Lower leg skin (tissue), 4 donors: ENCODE measurements around the gene VGLL3. TPM values are rescaled to one million over a fixed set of nuclear protein-coding genes. Genes with fewer than 3 reads are reported as not detected.

Experiments used
- DNase-seq, 2 donors: peaks; one replicate each; pipeline ENCODE4 v3.0.0-alpha.2; 2019; ENCODE audit warnings: low spot score in 2 of 2
- H3K4me3 ChIP-seq: fragments of 200-600 bp; sonication (generic); 2 replicates; pipeline ENCODE4 v1.5.1; 2017; ENCODE audit warnings: mild to moderate bottlenecking, low read depth; ENCODE audit not compliant: poor library complexity, severe bottlenecking
- POLR2A ChIP-seq, 2 donors: fragments of 450-650 bp; IDR thresholded peaks; one replicate each; pipeline ENCODE4 v1.6.1; 2016 to 2017; ENCODE audit warnings: antibody characterized with exemption in 2 of 2, mild to moderate bottlenecking in 1 of 2, moderate library complexity in 1 of 2
- WGBS, 2 donors: methylation state at CpG; one replicate each; pipeline ENCODE4 v1.1.5; 2018; 5-methylcytosine and 5-hydroxymethylcytosine counted together
- intact Hi-C: fragments of 100-400 bp; cut with DNase I; formaldehyde crosslinking; loops from one replicate; pipeline ENCODE4 v1.15.0; 2023; ENCODE audit warnings: low total_unique reads
- total RNA-seq, 4 donors: library from RNA; depleted of rRNA; stranded (reverse); fragments of >200 nt; gene quantifications; one replicate each; pipeline ENCODE4 v1.1.0, GENCODE V29; 2016
- TF ChIP-seq, protein P1 (sequence below), 3 donors: fragments of 450-650 bp; IDR thresholded peaks; one replicate each; pipeline ENCODE4 v1.5.1; 2016; ENCODE audit warnings: antibody characterized with exemption in 3 of 3, mild to moderate bottlenecking in 3 of 3, moderate library complexity in 2 of 3

The VGLL3 gene
- total RNA-seq, 4 donors from 2014 or later, result 8.0 to 24.7 (median 10.3) TPM

DNA sequence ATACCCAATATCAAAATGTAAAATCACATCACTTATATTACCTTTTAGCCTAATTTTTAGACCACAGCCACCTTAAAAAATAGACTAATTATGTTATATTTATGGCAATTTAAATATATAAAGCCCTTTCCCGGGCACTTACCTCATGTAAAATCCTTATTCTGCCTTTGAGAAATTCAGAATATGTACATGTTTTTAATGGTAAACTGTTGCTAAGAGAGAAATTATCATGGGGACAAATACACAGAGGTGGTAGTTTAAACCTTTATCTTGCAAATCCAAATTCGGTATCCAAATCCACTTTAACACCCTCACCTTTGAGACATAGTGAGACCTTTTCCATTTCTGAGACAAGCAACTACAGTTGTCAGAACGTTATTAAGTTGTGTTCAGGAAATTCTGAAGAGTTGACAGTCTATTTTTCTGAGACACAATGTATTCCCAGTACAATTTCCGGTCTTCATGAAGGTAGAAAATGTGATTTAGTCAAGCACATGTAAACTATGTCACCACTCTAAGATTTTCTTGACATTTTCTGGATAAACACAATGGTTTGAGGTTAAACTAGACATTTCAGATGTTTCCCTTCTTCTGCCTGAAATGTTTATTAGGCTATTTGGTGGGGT is 10.6 kb upstream of the VGLL3 start:
- DNase-seq, result no peak
- intact Hi-C loops, result no loop called here
- no peak for TF ChIP-seq POLR2A (IDR thresholded peaks at IDR 0.05)
- TF ChIP-seq, protein P1, sequence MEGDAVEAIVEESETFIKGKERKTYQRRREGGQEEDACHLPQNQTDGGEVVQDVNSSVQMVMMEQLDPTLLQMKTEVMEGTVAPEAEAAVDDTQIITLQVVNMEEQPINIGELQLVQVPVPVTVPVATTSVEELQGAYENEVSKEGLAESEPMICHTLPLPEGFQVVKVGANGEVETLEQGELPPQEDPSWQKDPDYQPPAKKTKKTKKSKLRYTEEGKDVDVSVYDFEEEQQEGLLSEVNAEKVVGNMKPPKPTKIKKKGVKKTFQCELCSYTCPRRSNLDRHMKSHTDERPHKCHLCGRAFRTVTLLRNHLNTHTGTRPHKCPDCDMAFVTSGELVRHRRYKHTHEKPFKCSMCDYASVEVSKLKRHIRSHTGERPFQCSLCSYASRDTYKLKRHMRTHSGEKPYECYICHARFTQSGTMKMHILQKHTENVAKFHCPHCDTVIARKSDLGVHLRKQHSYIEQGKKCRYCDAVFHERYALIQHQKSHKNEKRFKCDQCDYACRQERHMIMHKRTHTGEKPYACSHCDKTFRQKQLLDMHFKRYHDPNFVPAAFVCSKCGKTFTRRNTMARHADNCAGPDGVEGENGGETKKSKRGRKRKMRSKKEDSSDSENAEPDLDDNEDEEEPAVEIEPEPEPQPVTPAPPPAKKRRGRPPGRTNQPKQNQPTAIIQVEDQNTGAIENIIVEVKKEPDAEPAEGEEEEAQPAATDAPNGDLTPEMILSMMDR (IDR thresholded peaks at IDR 0.05), result no peak
- WGBS, 2 donors, result 63 to 76% methylated on average over 4 of the region's 4 CpGs
- H3K4me3 ChIP-seq, result no peak overlapping the region

DNA sequence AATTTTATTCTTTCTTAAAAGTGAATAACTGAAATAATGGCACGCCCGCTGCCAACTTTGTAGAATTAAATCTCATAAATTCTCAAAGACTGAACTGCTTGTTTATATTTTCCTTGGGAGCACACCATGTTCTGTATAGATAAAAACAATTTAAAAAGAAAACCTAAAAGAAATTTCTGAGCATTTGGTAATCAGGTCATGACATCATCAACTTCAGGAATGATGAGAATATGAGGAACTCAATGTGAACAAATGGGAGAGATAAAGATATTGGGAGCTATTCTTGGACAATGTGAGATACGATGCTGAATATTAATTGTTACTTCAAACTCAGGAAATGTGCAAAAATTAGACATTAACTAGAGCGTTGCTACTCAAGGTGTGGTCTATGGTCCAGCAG is 10.0 kb upstream of the VGLL3 start:
- DNase-seq, result no peak
- no peak overlapping the region for H3K4me3 ChIP-seq
- TF ChIP-seq POLR2A (IDR thresholded peaks at IDR 0.05), result no peak
- TF ChIP-seq, protein P1 (IDR thresholded peaks at IDR 0.05), result no peak
- intact Hi-C loops, result no loop called here
- 89 to 90% methylated on average over 4 of the region's 4 CpGs for WGBS, 2 donors

DNA sequence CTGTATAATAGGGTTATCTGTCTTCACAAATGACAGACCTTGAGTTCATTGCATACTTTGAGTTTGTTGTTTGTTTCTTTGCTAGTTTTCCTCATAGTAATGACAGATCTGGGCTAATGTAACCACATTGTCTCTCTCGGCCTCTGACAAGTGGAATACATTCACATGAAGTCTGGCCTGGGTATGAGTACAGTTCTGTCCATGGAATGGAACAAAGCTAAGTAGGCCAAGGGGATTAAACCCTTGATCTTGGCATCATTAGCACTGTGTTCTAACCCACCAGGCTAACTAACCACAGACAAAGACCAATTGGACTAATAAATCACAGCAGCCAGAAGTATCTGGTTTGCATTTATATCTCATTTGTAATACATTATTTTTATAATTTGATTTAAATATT is 7.6 kb upstream of the VGLL3 start:
- DNase-seq, result no peak
- no peak overlapping the region for H3K4me3 ChIP-seq
- WGBS, 2 donors, result 65 to 74% methylated on average over 1 of the region's 1 CpG
- intact Hi-C loops, result no loop called here
- TF ChIP-seq POLR2A (IDR thresholded peaks at IDR 0.05), result no peak
- TF ChIP-seq, protein P1 (IDR thresholded peaks at IDR 0.05), result no peak

DNA sequence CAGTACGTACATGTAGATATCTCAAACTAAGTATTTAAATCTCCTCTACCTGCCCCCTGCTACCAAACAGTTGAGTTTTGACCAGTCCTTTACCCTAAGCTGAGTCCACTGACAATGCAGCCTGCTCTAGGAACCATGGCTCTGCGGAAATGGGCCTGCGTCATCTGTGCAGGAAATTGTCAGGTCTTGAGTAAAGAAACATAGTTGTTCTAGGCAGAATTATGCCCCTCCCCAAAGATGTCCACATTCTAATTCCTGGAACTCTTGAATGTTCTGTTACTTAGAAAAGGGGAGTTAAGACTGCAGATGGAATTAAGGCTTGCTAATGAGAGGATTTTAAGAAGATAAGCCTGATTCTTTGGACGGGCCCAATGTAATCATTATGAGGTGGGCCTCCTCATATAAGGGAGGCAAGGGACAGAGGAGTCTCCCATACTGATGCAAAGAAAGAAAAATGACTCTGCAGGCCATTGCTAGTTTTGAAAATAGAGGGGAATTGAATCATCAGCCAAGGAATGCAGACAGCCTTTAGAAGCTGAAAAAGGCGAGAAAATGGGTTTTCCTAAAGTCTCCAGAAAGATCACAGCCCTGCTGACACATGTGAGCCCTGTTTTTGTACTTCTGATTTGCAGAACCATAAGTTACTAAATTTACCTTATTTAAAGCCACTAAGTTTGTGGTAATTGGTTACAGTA is 5.5 kb upstream of the VGLL3 start:
- H3K4me3 ChIP-seq, result no peak overlapping the region
- no peak for TF ChIP-seq POLR2A (IDR thresholded peaks at IDR 0.05)
- TF ChIP-seq, protein P1 (IDR thresholded peaks at IDR 0.05), result no peak
- intact Hi-C loops, result no loop called here
- no peak for DNase-seq
- WGBS, 2 donors, result 82 to 94% methylated on average over 5 of the region's 5 CpGs

DNA sequence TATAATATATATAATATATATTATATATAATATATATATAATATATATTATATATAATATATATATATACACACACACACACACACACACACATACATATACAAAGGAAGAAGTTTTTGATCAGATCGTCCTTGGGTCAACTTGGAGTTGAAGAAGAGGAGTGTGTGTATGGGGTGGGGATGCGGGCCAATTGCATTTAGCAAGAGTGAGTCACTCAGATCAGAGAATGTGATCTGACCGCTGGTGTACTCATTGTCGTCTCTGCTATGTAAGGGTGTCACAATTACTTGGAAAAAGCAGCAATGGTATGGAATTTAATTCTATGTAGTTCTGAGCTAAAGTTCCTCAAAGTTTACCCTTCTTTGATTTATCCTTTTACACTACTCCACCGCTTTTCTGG is 4.6 kb upstream of the VGLL3 start:
- WGBS, 2 donors, result 74 to 75% methylated on average over 5 of the region's 5 CpGs
- TF ChIP-seq, protein P1 (IDR thresholded peaks at IDR 0.05), result no peak
- no peak for TF ChIP-seq POLR2A (IDR thresholded peaks at IDR 0.05)
- intact Hi-C loops, result no loop called here
- DNase-seq, result no peak
- no peak overlapping the region for H3K4me3 ChIP-seq
